Ovary (tissue), 3 donors: Measurements from ENCODE around the gene PIPOX.

Source experiments
- CTCF ChIP-seq, 3 donors: fragments of 450-650 bp in 2 of 3; fragments of 200-600 bp in 1 of 3; IDR thresholded peaks; one replicate each; pipeline versions ENCODE4 v1.5.1 to v1.8.0; 2016 to 2022; ENCODE audit warnings: antibody characterized with exemption in 3 of 3, mild to moderate bottlenecking in 1 of 3
- EP300 ChIP-seq: sonication (generic); formaldehyde crosslinking; IDR thresholded peaks from one replicate; pipeline ENCODE4 v1.6.1; 2017; ENCODE audit warnings: antibody characterized with exemption
- POLR2A ChIP-seq: fragments of 450-650 bp; IDR thresholded peaks from one replicate; pipeline ENCODE4 v1.6.1; 2017; ENCODE audit warnings: antibody characterized with exemption, mild to moderate bottlenecking, moderate library complexity
- donor health status: DM: no; HTN: no; CAD: no.

DNA sequence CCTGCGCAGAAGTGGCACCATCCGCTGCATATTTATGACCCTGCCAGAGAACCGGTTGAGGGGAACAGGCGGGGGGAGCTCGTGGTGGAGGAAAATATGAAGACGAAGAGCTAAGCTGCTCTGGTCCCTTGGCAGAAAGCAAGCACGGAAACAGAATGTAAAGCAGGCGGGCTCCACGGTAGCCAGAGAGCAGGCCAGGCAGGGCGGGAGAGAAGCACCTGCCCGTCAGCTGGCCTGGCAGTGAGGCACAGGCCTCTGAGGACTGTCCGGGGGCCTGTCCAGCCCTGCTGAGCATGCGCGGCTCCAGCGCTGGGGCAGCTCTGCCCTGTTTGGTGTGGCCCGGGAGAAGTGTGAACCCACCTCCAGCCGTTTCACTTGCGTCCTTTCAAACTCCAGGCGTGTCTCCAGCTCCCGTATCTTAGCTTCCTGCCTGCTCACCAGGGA, 46.7 kb downstream of the PIPOX start:
- no peak for TF ChIP-seq CTCF (IDR thresholded peaks at IDR 0.05)
- no peak for TF ChIP-seq POLR2A
- no peak for TF ChIP-seq EP300
